ENCODE data around the gene MGMT.

MGMT gene

DNA sequence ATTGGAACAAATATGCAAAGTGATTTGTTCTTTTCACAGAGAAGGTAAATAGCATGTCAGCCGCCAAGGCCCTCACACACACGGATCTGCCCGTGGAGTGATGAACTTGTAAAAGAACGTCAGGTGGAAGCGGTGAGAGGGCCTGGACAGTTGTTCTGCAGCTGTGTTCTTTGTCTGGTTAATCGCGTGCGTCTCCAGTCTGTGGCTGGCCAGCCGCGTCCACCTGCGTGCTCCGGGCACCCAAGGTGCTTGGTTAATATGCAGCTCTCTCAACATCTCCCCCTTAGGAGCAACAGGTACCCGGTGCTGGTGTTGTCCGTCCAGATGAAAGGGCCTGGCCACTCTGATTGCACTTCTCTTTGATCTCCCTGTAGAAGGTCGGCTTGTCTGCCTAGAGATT, 162.9 kb downstream of the MGMT start:
- DNase-seq: no peak

DNA sequence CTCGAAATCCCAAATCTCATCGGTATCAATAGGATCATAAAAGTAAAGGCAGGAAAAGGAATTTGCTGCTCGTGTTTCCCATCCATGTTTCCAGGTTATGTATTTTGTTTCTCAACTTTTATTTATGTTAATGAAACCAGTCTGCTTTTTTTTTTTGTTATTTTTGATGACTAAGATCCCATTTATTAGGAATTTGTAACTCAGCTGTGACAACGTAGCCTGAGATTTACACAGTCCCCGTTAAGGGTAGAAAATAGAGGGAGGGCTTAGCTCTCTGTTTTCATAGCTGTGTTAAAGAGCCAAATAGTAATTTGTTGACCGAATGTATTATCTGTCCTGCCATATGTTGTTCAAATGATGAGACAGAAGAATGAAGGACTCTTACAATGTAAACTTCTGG, 164.0 kb downstream of the MGMT start:
- no peak for DNase-seq

DNA sequence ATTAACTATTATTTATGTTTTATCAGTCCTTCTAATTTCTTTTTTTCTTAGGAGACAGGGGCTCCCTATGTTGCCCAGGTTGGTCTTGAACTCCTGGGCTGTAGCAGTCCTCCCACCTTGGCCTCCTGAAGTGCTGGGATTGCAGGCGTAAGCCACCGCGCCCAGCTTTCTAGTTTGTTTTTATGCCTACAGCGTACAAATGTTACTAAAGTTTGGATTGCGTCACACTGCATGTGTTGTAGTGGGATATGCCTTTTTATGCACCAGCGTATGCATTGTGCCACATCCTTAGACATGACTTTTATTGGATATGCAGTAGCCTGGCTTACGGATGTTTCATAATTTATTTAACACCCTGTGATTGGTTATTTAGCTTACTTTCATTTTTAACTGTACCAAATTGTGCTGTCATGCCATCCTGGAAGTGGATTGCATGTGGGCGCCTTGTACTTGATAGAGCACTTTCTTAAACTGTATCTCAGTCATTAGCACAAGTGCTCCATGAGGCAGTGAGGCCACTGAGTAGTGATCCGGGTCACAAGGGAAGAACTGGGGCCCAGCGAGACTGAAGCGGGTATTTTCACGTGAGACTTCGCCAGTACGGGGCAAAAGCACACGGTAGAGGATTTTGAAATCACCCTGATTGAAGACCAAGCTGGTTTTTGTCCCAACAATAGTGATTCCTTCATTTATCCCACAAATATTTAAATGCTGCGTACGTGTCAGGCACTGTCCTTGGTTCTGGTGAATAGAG, 165.0 kb downstream of the MGMT start:
- DNase-seq: no peak

DNA sequence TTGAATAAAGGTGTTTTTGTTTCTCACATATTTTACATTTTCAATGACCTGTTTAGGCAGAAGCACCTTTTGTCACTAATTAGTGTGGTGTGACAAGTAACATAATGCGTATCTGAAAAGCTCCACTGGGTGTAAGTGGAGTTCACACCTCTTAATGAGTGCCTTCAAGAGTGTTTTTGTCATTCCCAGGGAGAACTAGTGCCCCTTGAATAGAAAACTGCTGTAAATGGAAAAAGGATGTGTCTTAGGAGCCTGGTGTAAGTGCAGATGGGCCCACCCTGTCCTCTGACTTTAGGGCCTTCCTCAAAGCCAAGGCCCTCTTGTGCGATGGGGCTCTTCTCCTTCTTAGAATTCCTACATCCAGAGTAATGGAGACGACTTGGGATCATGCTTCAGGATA, 170.0 kb downstream of the MGMT start:
- DNase-seq: no peak

DNA sequence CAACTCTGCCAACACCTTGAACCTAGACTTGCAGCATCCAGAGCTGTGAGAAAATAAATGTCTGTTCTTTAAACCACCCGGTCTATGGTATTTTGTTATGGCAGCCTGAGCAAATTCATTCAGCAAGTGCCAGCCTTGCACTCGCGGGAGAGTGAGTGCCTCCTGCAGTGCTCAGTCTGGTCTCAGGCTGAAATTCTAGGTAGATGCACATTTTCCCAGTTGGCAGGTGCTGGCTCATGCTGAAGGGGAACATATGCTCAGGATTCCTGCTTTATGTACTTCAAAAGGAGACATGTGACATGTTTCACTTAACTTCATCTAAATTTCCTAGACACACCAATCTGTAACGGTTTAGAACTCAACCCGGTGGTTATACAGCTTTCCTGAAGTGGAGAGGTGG, 170.8 kb downstream of the MGMT start:
- no peak for DNase-seq

DNA sequence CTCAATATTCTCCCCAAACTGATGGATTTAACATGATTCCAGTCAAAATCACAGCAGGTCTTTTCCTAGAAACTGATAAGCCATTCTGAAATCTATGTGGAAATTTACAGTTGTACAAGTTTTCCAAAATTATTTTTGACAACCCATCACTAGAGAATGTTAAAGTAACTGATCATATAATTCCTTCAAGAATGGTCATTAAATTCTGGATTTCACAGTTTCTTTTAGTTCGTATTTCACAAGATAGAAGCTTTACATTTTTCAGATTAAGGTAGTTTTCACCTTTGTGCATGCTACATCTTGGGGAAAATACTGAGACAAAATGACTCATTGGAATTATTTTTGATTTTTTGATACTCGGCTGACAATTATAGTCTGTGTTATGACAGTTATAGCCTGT, 174.3 kb downstream of the MGMT start:
- DNase-seq: no peak

DNA sequence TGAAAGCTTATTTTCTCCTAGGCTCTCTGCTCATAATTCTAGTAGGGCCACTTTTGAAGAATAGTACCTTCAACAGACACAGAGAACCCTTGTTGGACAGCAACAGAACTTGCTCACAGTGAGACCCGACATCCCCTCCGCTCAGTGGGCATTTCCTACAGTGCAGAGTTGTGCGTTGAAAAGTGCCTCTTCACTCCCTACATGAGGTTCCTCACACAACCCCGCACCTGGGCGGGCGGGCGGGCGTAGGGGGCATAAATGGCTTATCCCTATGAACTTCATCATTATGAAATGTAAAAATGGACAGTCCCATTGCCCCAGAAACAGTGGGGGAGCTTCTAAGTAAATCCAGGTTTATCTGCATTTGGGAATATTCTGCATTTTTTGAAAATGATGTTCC, 174.9 kb downstream of the MGMT start:
- no peak for DNase-seq

DNA sequence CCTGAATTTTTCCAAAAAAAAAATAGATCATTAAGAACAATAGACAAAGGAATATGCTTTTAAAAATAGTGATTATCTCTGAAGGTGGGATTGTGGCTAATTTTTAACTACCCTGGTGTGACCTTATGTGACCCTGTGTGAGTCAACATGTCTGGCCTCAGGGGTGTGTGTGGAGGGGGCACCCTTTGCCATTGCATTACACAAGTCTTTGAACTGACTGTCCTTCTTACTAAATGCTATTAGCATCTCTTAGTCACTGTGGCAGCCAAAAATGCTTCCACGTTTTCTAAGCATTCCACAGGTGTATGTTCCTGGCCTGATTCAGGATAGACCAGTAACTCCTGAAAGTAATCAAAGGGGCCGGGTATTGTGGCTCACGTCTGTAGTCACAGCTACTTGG, 175.4 kb downstream of the MGMT start:
- DNase-seq: no peak

DNA sequence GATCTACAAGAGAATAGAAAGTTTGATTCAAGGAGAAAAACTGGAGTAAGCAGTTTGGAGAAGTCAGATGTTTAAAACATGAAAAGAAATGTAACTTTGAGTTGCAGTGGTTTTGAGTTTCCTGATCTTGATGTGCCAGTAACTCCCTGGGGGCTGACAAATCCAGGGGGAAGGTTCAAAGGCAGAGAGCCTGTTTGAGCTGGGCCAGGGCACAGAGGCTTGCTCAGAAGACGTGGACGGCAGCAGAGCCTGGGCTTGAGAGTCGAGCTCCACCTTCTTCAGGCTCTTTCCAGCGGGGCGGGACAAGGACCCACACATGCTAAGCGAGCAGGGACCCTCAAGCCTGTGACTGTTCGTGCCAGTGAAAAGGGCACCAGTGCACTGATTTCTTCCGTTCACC, 176.2 kb downstream of the MGMT start:
- no peak for DNase-seq

DNA sequence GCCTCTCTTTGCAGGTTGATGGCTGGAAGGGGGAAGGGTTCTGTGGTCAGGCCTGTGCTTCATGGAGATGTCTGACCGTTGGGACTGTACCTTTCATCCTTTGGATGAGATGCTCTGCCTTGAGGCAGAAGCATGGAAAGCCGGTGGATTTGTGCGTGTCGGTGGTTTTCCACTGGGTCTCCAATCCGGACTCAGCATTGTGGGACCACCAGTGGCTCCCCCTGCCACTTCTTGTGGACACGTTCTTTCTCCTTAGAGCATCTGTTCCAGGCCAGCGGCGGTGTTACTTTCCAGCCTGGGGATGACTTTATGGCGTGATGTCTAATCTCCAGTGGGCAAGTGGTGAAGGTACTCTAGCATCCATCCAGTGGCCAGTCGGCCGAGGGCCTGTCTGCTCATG, 178.4 kb downstream of the MGMT start:
- no peak for DNase-seq

DNA sequence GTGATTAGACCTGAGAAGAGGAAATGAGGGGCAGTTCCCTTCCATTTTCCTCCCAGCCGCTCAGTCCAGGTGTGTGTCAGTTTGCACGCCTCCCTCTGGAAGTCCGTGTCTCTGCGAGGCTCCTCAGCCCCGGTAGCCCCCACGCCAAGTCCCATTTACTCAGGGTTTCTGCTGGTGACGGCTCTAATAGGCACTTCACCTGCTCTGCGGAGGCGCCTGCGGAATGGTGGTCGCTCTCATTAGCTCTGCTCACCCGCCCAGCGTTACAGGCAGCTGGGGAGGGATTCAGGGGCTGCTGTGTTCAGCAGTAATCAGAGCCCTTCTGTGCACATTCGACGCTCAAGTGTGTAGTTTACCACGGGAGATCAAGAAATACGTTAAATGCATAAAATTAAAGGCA, 179.9 kb downstream of the MGMT start:
- no peak for DNase-seq

DNA sequence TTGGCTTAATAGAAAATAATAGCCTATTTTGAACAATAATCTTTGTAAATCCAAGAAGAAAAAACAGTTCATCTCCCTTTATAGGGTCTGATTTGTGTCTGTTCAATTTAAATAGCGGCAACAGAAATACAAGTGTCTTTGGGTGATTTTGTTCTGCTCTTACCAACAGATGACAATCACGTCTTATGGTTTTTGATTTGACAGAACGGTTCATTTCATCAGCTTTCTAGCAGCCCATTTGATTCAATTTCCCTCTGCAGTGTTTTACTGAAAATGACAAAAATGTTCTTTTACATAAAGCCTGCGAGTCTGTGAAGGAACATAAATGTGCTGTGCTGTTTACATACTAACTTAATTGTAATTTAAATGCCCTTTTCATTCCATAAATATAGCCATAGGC, 180.5 kb downstream of the MGMT start:
- DNase-seq: no peak

DNA sequence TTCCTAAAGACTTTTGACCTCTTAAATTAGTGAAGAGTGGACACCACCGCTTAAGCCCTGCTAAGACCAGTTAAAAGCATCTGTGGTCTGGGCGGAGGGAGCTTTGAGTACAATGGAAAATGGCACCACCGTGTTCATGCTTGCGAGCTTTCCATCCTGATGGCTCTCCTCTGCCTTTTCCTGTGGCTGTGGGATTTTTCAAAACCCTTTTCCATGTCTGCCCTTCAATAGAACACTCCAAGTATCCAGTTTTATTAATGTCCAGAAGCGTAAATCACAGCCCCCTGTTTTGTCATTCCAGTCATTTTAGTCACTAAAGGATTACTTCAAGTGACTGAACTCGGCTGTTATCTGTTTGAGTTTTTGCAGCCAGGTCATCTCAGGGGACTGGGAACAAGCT, 181.8 kb downstream of the MGMT start:
- no peak for DNase-seq

DNA sequence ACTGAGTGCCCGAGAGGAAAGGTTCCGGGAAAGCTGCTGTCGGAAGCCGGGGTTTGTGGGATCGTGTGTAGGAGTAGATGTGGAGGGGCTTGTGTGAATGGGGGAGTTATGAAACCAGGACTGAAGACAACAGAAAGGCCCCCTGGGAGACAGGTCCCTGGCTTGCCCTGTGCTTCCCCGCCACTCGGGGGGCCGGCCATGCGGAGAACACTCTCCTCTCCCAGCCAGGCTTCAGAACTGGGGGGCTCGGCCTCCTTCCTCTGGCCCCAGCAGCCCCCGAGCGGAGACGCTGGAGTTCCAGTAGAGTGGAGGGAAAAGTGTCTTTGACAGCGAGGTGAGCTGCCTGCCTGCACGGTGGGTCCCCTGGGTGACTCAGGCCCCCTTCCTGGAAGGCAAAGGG, 185.0 kb downstream of the MGMT start:
- DNase-seq: no peak

DNA sequence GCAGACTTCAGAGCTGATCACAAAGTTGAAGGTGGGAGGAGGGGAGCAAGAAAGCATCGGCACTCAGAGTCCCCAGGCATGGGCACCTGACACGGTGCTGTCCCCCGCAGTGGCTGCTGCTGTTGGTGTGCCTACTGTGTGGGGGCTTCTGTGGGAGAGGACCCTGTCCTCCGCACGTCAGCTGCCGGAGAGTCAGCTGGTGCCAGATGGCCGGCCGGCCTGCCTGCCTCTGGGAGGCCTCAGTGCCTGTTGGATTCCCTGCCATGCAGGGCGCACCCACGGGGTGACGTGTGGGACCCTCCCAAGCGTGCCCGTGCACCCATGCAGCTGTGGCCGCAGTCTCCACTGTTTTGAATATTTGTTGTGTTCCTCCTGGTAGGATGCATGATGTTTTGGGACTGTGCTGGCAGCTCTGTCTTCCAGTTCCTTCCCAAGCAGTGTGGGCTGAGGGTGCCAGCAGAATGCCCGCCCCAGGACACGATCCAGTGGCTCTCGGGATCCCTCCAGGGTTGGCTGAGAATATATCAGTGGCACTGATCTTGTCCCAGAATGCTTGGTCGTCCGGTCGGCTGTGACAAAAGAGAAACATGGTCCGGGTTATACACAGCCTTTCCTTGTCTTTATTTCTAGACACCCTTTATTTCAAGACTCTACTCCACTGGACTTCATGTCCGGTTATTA, 185.6 kb downstream of the MGMT start:
- no peak for DNase-seq

DNA sequence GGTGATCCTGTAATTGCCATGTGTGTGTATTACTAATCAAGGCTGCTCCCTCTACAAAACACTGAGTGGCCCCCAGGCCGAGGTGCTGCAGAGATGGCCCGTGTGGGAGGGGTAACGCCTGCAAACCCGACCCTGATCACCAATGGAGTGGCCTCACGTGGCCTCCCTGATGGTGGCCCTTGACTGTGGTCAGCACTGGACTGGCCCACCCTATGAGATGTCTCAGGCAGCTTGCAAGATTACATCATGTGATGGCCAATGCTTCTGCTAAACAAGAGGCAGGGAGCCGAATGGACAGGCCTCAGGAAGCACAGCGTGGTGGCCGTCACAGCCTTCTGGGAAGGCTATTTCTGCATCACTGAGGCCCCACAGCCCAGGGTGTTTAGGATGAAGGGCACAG, 186.4 kb downstream of the MGMT start:
- no peak for DNase-seq

DNA sequence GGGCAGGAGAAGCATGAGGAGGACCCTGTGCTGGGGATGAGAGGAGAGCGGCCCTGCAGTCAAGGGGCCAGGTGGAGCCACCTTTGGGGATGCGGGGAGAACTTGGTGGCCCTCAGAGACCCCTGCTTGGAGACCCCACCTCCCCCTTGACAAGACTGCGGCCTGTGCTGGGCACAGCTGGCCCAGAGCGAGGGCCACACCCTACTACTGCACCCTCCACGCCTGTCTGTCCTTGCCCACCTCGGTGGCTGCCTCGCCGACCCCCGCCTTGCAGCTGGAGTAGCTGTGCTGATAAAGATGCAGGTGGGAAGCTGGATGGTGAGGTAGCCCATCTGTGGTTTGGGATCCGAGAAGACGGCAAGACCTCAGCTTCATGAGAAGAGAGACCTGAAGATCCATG, 186.8 kb downstream of the MGMT start:
- no peak for DNase-seq

DNA sequence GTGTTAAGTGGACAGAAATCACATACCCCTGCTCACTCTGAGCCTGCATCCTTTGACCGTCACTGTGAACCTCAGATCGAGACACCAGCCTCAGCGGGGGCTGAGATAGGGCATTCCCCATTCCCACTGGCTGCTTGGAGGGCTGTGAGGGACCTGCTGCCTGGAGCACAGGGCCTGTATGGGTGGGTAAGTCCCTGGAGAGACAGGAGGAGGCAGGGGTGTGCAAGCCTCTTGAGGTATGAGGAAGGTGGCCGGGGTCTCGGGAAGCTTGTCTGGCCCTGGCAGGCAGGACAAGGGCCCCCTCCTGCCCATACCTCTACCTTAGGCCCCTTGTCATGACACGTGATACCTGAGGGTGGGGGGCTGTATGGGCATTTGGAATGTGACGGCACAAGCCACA, 187.4 kb downstream of the MGMT start:
- no peak for DNase-seq

DNA sequence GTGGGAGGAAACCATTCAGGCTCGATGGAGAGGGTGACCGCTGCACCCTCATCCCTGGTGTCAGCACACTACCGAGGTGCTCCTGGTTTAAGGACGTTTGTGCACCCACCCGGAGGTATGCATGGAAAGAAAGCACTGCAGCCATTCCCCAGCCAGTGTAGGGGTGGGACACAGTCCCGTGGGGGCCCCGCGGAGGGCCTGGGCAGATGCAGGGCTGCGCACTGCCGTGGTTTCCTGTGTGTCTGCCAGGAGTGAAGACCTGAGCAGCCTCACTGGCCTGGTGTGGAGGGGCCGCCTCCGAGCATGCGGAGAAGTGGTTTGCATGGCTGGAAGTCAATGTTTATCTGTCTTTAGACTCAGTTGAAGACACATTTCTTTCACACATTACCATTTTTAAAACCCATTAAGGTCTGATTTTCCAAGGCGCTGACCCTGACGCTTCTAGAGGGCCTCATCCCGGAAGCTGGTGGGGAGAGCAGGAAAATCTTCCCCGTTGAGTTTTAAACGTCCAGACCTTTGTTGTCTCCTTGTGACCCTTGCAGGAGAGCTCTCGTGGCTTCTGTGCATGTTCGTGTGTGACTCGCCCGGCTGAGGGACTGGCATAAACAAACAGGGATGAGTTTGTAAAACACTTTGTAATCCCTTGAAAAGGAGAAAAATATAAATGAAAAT, 188.1 kb downstream of the MGMT start:
- no peak for DNase-seq

DNA sequence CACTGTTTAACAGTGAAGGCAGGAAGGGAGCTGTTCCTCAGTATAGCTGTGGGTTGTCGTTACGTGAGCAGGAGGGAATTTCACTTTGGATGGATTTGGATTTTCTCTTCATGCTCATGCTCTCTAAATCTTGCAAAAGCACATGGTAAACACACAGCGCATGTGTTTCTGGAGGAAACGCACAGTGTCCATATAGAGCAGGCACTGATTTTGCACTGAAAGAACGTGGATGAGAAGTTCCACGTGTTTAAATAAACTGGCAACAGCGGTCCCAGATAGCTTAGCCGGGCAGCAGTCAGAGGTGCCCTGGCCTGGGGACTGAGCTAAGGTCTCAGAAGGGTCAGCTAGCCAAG, 188.6 kb downstream of the MGMT start:
- no peak for DNase-seq

DNA sequence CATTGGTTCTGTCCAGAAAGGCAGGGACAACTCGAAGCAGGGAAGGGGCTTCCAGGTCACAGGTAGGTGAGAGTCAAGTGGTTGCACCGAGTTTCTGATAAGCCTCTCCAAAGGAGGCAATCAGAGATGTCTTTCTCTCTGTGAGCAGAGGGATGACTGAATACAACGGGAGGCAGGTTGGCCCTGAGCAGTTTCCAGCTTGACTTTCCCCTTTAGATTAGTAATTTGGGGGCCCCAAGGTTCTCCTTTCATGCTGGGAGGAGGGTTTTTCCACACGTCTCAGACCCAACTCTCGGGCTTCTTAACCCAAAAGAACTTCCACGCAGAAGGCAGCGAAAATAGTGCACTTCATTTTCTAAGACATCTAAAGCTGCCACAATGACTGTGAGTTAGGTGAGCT, 189.6 kb downstream of the MGMT start:
- no peak for DNase-seq

DNA sequence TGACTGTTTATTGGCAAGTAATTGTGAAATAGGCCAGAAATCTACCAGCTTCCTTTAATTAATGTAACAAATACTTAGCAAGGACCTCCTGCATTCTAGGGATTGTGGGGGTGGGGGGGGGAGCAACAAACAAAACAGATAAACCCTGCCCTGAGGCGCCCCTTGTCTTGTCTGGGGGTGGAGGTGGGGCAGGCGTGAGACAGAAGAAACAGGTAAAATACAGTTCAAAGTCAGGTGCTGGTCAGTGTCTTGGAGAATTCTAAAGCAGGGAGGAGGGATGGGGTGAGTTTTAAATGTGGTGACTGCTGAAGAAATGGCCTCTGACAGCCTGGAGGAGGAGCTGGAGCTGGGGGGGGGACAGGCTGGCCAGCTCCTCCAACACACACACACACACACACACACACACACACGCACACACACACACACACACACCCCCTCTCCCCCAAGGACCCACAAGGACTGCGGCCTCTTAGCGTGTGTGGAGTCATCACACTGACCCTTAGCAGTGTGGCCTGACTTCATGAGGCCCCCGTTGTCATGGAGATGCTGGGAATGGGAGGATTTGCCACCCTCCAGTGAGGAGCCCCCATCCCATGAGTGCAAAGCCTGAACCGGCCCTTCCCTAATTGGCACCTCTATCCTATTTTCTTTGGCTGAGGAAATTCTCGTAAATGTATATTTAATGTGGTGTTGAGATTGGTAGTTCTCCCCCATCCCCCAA, 190.4 kb downstream of the MGMT start:
- DNase-seq: no peak

DNA sequence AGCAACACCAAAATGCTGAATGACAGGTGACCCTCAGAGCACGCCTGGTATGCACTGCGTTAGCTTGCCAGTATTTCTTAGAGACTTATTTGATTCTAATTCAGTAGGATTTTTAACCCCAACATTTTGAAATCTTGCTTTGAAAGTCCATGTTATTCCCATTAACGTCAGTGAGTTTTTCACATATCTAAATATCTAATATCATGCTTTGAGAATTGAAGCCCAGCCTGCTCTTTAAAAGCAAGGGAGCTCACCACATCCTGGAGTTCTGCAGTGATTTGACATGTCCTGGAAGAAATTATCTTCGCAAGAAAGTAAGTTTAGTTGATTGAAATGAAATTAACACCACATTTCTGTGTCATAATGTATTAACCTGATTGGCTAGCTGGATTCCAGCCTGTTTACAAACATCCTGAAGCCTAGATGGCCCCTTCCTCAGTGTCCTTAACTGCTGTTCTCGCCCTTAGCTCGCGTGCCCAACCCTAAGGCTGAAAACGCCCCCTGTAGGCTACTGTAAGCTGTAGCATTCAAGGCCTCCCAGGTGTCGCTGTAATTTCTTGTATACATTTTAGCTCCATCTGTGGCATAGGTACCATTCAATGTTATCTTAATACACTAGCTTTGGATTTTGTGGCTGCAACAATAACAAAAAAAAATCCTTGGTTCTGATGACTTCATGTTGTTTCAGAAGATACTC, 191.5 kb downstream of the MGMT start:
- no peak for DNase-seq
